SW 1271 (cell line): ENCODE results near the gene BLNK.

Experiments used
- DNase-seq, 2 experiments: peaks; one replicate each; lab custom pipeline; 2025; lab: John Stamatoyannopoulos, UW

BLNK gene

GRCh38 chr10:96288151-96288621 lies 16.8 kb upstream of the BLNK start:
- DNase-seq: no peak

DNA sequence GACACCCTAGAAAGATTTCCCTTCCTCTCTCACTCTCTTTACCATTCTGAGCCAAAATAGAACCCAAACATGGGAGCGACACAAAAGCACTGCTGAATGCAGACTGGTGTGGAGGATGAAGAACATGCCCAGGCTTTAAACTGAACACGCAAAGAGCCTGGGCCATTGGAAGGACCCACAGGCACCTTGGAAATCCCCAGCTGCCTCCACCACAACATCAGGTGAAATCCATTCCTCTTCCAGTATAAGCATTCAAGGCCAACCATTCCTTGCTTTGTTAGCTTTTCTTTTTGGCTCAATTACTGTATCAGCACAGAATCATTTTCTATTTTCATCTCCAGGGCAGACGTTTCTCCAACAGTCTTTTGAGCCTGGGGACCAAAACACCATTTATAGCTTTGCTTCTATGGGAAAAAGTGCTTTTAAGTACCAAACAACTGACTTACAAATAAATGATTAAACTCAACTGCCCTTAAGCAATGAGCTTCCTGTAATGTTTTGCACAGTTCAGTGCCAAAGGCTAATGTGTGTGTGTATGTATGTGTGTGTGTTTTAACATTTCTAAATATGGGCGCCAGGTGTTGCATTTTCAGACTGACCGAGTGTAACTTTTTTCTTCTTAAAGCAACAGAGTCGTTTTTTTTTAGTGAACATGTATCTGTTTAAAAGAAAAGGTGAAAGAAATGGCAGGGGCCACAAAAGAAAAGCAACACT lies 16.2 kb upstream of the BLNK start:
- no peak for DNase-seq

DNA sequence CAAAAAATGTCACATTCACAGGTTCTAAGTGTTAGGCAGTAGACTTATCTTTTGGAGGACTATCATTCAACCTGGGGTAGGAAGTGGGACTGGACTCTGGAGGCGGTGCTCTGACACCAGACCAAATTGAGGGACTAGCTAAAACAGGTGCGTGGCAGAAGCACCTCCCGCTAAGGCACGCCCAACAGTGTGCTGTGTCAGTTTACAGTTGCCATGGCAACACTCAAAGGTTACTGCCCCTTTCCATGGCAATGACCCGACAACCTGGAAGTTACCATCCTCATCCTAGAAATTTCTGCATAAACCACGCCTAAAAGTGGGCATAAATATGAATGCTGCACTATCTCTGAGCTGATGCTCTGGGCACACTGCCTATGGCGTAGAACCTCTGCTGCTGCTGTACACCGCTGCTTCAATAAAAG lies 14.0 kb upstream of the BLNK start:
- no peak for DNase-seq

GRCh38 chr10:96283756-96284155 lies 12.4 kb upstream of the BLNK start:
- no peak for DNase-seq

- no peak for DNase-seq
These were observed 12.0 kb upstream of the BLNK start for GRCh38 chr10:96283351-96283750.

GRCh38 chr10:96281444-96282029 lies 10.2 kb upstream of the BLNK start:
- DNase-seq: no peak

DNA sequence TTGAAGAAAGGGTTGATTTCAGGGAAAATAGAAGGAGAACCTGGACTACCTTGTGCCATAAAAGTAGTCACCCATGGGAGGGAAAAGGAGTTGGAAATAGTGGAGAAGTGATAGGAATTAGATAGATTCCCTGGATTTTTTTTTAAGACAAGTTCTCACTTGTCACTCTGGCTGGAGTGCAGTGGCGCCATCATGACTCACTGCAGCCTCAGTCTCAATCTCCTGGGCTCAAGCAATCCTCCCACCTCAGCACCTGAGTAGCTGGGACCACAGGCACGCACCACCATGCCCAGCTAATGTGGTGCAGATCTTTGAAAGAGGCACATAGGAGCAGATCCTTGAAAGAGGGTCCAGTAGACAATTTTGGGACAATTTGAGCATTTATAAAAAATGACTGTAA lies 9.5 kb upstream of the BLNK start:
- no peak for DNase-seq

GRCh38 chr10:96279191-96279641 lies 7.8 kb upstream of the BLNK start:
- no peak for DNase-seq

DNA sequence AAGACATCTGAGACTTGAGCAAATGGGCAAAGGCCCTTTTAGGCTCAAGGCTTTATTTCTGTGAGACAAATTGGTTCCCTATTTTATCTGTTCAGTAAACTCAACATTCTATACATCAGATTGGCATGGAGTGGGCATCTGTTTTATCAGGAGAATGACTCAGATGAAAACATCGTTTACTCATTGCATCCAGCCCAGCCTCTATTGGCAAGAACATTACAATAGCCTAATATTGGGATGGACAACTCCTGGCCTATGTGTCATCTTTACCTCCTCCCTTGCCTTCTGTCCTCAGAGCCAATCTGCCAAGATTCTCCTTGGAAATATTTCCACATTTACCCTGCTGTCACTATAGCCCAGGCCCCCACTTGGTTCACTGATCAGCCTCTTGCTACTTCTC lies 5.5 kb upstream of the BLNK start:
- DNase-seq: no peak

DNA sequence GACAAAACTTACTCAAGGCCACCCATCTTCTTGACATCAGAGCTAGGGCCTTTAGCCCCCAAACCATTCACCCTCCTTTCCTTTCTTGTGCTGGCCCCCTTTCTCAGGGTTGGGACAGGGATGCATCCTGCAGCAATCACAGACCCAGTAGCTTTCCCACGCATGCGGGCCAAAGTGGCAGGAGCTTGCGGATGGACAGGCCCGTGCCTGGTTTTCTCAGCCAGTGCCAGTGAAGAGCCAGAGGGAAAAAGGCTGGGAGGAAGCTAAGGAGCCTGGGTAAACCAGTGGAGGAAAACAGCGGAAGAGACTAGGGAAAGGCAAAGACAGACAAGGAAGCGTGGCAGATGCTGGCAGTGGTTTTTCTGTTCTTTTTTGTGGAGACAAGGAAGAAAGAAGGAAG lies 5.1 kb upstream of the BLNK start:
- no peak for DNase-seq

DNA sequence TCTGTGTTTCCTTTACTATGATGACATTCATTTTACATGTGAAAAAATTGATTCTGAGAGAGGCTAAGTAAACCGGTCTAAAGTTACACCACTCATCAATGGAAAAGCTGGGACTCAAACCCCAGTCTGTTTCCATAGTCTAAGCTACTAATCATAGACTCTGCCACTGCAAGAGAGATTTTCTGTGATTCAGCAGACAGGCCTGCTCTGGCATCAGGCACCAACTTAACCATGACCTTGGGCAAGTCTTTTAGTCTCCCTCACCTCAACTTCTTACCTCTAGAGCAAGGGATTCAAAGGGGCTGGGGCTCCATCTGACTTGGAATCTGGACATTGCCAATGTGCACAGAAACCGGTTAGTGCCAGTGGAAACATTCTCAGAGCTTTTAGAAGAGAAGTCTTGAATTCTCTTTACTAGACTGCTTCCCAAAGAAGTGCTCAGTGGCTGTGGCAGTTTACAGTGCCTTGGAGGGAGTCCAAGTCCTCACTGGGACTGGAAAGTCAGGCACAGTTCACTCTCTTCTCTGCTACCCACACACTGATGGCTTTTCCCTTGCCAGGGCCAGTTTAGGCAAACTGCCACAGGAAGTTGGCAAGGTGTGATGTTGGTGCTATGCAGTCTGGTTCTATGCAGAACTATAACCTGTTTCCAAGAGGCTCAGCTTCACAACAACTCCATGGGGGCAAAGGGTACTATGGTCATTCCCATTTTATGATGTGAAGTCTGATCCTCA lies 4.5 kb upstream of the BLNK start:
- DNase-seq: no peak

DNA sequence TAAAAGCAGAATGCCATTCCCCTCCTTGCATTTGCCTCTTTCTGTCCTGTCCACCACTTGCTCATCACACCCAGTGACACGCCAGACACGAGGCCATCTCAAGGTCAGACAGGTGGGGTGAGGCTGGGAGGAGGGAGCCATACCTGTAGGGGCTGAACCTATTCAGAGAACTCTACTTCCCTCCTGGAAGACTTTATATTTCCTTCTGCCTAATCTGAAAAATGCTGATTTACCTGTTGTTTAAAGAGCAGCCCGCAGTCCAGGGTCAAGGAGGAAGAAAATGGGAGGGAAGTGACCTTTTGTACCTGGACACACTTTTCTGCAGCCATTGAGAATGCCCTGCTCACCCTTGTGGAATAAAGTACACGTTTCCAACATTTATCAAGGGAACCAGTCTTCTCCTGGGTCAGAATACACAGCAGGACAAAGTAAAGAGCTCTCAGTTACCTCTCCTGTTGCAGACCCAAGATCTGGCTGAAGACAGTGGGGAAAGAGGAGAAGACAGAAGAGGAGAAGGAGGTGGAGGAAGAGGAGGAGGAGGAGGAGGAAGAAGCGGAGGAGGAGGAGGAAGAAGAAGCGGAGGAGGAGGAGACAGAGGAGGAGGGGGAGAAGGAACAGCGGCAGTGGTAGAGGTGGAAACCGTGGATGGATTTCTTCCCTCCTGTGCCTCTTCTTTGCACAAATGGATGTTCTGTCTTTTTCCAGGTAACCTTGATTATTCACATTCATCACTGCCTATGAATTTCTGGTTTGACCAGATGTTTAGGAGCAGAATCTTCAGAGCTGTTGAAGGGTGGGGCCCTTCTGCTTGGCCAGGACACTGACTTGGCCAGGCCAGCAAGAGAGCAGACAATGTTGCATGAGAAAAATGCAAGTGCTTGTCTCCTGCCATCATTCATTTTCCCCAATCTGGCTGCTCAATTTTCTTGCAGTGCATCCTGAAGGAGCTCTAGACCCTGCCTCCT lies 1.2 kb upstream of the BLNK start:
- DNase-seq: no peak

- DNase-seq: no peak
These were observed 798 bp downstream of the BLNK start for GRCh38 chr10:96270571-96270970.

- DNase-seq: no peak
These were observed 1.7 kb downstream of the BLNK start for GRCh38 chr10:96269438-96270300.

- DNase-seq: no peak
These were observed 2.9 kb downstream of the BLNK start for GRCh38 chr10:96268341-96268909.

DNA sequence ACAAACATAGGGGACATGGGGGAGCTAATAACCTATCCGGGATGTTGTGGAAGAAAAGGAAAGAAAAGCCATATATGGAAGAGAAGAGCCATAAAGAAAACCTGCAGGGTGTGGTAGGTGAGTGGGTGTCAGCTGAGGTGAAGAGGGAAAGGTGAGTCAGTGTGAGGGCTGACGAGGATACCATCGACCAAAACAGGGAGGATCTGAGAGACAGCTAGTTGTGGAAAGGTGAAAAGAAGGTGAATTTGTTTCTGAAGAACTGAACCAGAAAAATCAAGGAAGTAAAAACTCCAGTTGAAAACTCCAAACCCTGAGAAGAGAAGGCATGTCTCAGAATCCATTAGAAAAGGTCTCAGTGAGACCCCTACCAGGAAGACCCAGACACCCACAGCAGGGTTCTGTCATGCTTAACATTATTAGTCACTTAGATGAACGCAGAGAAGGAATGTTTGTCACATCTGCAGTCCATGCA lies 4.1 kb downstream of the BLNK start:
- DNase-seq: no peak

DNA sequence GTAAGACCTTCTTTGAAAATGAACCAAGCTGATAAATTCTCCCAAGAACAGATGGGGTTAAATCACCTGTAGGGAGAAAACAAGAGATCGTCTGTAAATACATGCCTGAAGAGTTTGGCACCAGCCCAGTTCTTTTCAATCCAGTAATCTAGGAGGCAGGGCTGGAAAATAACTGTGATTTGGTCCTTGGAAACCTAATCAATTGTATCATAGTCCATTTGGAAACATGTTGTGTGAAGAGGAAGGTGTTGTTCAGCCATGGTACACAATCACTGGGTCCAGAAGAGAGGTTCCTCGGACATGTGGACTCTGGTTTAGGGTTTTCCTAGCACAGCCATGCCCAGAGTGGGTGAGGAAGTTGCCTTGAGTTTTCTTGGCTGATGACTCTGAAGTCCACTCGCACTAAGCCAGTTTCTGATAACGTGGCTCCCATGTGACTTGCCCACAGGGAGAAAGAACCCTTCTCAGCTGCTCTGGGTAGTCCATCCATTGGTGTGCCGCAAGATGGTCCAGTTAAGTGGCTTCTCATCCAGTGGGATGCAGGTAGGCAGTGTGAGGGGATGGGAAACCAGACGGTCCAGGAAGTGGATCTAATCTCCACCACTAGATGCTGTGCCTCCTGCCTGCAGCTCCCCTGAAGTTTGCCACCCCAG lies 5.1 kb downstream of the BLNK start:
- DNase-seq: no peak

GRCh38 chr10:96264938-96265337 lies 6.4 kb downstream of the BLNK start:
- DNase-seq: no peak

DNA sequence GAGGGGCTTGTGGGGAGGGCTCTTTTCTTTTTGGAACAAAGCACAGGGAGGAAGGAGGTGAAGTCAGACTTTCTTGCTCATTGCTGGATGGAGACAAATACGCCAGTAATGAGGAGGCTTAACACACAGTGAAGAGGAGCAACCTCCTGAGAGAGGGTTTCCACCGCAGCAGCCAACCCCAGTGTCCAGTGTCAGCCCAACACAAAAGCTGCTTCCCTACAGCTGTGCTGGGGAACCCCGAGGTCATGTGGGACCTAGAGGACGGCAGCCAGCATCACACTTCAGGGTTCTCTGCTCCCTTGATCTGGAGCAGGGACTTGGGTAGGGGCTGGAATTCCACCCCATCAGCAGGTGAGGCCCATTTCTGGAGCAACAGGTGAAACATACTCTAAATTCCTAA lies 7.7 kb downstream of the BLNK start:
- DNase-seq: no peak

GRCh38 chr10:96263176-96263575 lies 8.2 kb downstream of the BLNK start:
- no peak for DNase-seq
